Esophagus (tissue), 2 donors: Measurements from ENCODE around the gene ANKRD52. TPM values are rescaled to one million over a fixed set of nuclear protein-coding genes. Genes with fewer than 3 reads are reported as not detected.
A peak's percentile ranks its signal among the peaks of the same experiment; 100 is the strongest.

Experiments
- H3K27ac ChIP-seq, 2 donors: one replicate each; pipeline ENCODE4 v1.5.1; 2013; ENCODE audit warnings: low read depth in 2 of 2, mild to moderate bottlenecking in 2 of 2, inconsistent platforms in 1 of 2, low read length in 1 of 2, moderate library complexity in 1 of 2
- H3K27me3 ChIP-seq, 2 donors: one replicate each; pipeline ENCODE4 v1.6.1; 2013; ENCODE audit warnings: low read length in 2 of 2, control low read depth in 1 of 2, mild to moderate bottlenecking in 1 of 2; ENCODE audit not compliant: insufficient read depth in 2 of 2, control insufficient read depth in 1 of 2
- H3K36me3 ChIP-seq, 2 donors: one replicate each; pipeline ENCODE4 v1.6.1; 2013; ENCODE audit warnings: low read length in 1 of 2; ENCODE audit not compliant: control insufficient read depth in 2 of 2, insufficient read depth in 2 of 2
- H3K4me1 ChIP-seq, 2 donors: one replicate each; pipeline ENCODE4 v1.6.1; 2013; ENCODE audit warnings: low read length in 1 of 2; ENCODE audit not compliant: control insufficient read depth in 2 of 2, insufficient read depth in 2 of 2
- H3K4me3 ChIP-seq, 2 donors: one replicate each; pipeline ENCODE4 v1.5.1; 2013; ENCODE audit warnings: low read length in 2 of 2, mild to moderate bottlenecking in 2 of 2, low read depth in 1 of 2, moderate library complexity in 1 of 2
- H3K9me3 ChIP-seq, 2 donors: one replicate each; pipeline ENCODE4 v1.6.1; 2013; ENCODE audit warnings: mild to moderate bottlenecking in 2 of 2, low read depth in 1 of 2, low read length in 1 of 2, moderate library complexity in 1 of 2; ENCODE audit not compliant: control insufficient read depth in 2 of 2, insufficient read depth in 1 of 2
- WGBS, 2 donors: extraction: QIAGEN DNeasy Blood & Tissue Kit; methylation state at CpG; one replicate each; pipeline ENCODE4 v1.1.7; 2013; 5-methylcytosine and 5-hydroxymethylcytosine counted together
- polyA plus RNA-seq, 2 donors: library from polyadenylated mRNA; stranded (reverse); fragments of 200-250 nt; gene quantifications; one replicate each; pipeline ENCODE4 v1.2.3, GENCODE V29; 2013
- donor health status: healthy with polysubstance abuse.
- donor health status: Bipolar disorder and iron deficiency.

Gene ANKRD52
- polyA plus RNA-seq, 2 donors = 4.9 to 9.3 TPM

- H3K4me1 ChIP-seq = no peaks in the 10 kb centered on the region
- no peak overlapping the region for H3K27ac ChIP-seq
- H3K36me3 ChIP-seq = peaks cover 0 to 4% of the 10 kb centered on the region in 2 donors
- H3K27me3 ChIP-seq = no peaks in the 10 kb centered on the region
- no peak overlapping the region for H3K4me3 ChIP-seq
- no peaks in the 10 kb centered on the region for H3K9me3 ChIP-seq
- WGBS, 2 donors = 80 to 87% methylated on average over 11 of the region's 11 CpGs
These were observed 27.0 kb downstream of the ANKRD52 start for GRCh38 chr12:56231184-56231582.

- Histone ChIP-seq H3K27ac (no peak overlapping the region), H3K36me3 (peaks cover 0 to 5% of the 10 kb centered on the region in 2 donors), H3K9me3 (no peaks in the 10 kb centered on the region), H3K4me1 (no peaks in the 10 kb centered on the region), H3K4me3 (no peak overlapping the region), H3K27me3 (no peaks in the 10 kb centered on the region)
- WGBS, 2 donors = 49 to 73% methylated on average over 8 of the region's 8 CpGs
These were observed 27.6 kb downstream of the ANKRD52 start for GRCh38 chr12:56230432-56231183.

GRCh38 chr12:56229916-56230431, 28.2 kb downstream of the ANKRD52 start, which contains the start of gene SLC39A5:
Gene SLC39A5 (plus strand): TSS chr12:56230051. CDS start chr12:56231275, 1,224 bp downstream.
- H3K9me3 ChIP-seq = no peaks in the 10 kb centered on the region
- no peaks in the 10 kb centered on the region for H3K27me3 ChIP-seq
- H3K4me3 ChIP-seq = no peak within 1 kb of the TSS
- no peaks in the 10 kb centered on the region for H3K4me1 ChIP-seq
- WGBS, 2 donors = 59 to 77% methylated on average over 4 of the region's 4 CpGs
- H3K27ac ChIP-seq = no peak within 1 kb of the TSS
- peaks cover 0 to 5% of the 10 kb centered on the region in 2 donors for H3K36me3 ChIP-seq

GRCh38 chr12:56229082-56229481, 29.1 kb downstream of the ANKRD52 start:
- H3K36me3 ChIP-seq = peaks cover 0 to 5% of the 10 kb centered on the region in 2 donors
- no peaks in the 10 kb centered on the region for H3K27me3 ChIP-seq
- WGBS, 2 donors = 88% methylated on average over 7 of the region's 7 CpGs
- peaks cover 0 to 3% of the 10 kb centered on the region in 2 donors for H3K4me1 ChIP-seq
- no peaks in the 10 kb centered on the region for H3K9me3 ChIP-seq
- no peak overlapping the region for H3K27ac ChIP-seq
- no peak overlapping the region for H3K4me3 ChIP-seq

GRCh38 chr12:56224954-56225353, 33.2 kb downstream of the ANKRD52 start:
- no peaks in the 10 kb centered on the region for H3K9me3 ChIP-seq
- H3K4me3 ChIP-seq = peak overlapping the region; percentile 59 to 71
- H3K36me3 ChIP-seq = peaks cover 0 to 5% of the 10 kb centered on the region in 2 donors
- peaks cover 0 to 3% of the 10 kb centered on the region in 2 donors for H3K4me1 ChIP-seq
- WGBS, 2 donors = 64 to 65% methylated on average over 11 of the region's 11 CpGs
- H3K27me3 ChIP-seq = no peaks in the 10 kb centered on the region
- peak overlapping the region in 1 of 2 donors; percentile 66 for H3K27ac ChIP-seq

- Histone ChIP-seq H3K9me3 (no peaks in the 10 kb centered on the region), H3K4me1 (peaks cover 0 to 3% of the 10 kb centered on the region in 2 donors), H3K27me3 (no peaks in the 10 kb centered on the region), H3K4me3 (peak within 1 kb of the TSS; percentile 59 to 71), H3K36me3 (peaks cover 0 to 5% of the 10 kb centered on the region in 2 donors), H3K27ac (peak within 1 kb of the TSS; percentile 66 to 92)
- 1% methylated on average over 37 to 41 of the region's 41 CpGs for WGBS, 2 donors
These were observed 34.0 kb downstream of the ANKRD52 start, which contains the start of gene NABP2 for GRCh38 chr12:56224102-56224701. Gene NABP2 (plus strand): TSS chr12:56224342. CDS start chr12:56224857, 515 bp downstream.

- Histone ChIP-seq H3K4me3 (peak overlapping the region; percentile 59 to 71), H3K36me3 (peaks cover 0 to 5% of the 10 kb centered on the region in 2 donors), H3K4me1 (peaks cover 0 to 3% of the 10 kb centered on the region in 2 donors), H3K27me3 (no peaks in the 10 kb centered on the region), H3K9me3 (no peaks in the 10 kb centered on the region), H3K27ac (peak overlapping the region; percentile 66 to 92)
- 19 to 24% methylated on average over 15 of the region's 15 CpGs for WGBS, 2 donors
These were observed 34.5 kb downstream of the ANKRD52 start for GRCh38 chr12:56223571-56224101.

- no peaks in the 10 kb centered on the region for H3K9me3 ChIP-seq
- peak overlapping the region; percentile 72 to 93 for H3K4me3 ChIP-seq
- H3K27ac ChIP-seq = peak overlapping the region; percentile 95 to 100
- H3K27me3 ChIP-seq = no peaks in the 10 kb centered on the region
- peaks cover 0 to 4% of the 10 kb centered on the region in 2 donors for H3K36me3 ChIP-seq
- WGBS, 2 donors = 7 to 16% methylated on average over 4 of the region's 4 CpGs
- peaks cover 0 to 3% of the 10 kb centered on the region in 2 donors for H3K4me1 ChIP-seq
These were observed 35.7 kb downstream of the ANKRD52 start for GRCh38 chr12:56222531-56222895.

GRCh38 chr12:56221757-56222530, 36.2 kb downstream of the ANKRD52 start, which contains the start of gene RNF41:
Gene RNF41 (minus strand): TSS chr12:56221922. CDS start chr12:56214047, 7,875 bp downstream.
- Histone ChIP-seq H3K27ac (peak within 1 kb of the TSS; percentile 95 to 100), H3K9me3 (no peaks in the 10 kb centered on the region), H3K4me1 (peaks cover 0 to 3% of the 10 kb centered on the region in 2 donors), H3K27me3 (no peaks in the 10 kb centered on the region), H3K4me3 (peak within 1 kb of the TSS; percentile 72 to 93), H3K36me3 (peaks cover 0 to 4% of the 10 kb centered on the region in 2 donors)
- WGBS, 2 donors = 1% methylated on average over 41 to 42 of the region's 42 CpGs
